Fibroblast of pulmonary artery (primary cell): ENCODE measurements around the gene RBMS3.
"Not testable (repeated sequence)": the region's sequence is repeated elsewhere in the genome, so short reads cannot be mapped to it uniquely, and the experiment has no call there.

Experiments
- DNase-seq: peaks from one replicate; pipeline ENCODE4 v3.0.0-alpha.2; 2010; ENCODE audit warnings: low read depth
- H3K4me3 ChIP-seq: replicated peaks from 2 replicates; pipeline ENCODE4 v1.5.1; 2011; ENCODE audit warnings: low read depth, mild to moderate bottlenecking, control low read depth, low read length, moderate library complexity
- TF ChIP-seq, protein P1 (sequence below): IDR thresholded peaks from 2 replicates; pipeline ENCODE4 v1.5.1; 2011; ENCODE audit warnings: mild to moderate bottlenecking, control low read depth, low read length, inconsistent platforms; ENCODE audit errors: missing control alignments

Gene RBMS3

DNA sequence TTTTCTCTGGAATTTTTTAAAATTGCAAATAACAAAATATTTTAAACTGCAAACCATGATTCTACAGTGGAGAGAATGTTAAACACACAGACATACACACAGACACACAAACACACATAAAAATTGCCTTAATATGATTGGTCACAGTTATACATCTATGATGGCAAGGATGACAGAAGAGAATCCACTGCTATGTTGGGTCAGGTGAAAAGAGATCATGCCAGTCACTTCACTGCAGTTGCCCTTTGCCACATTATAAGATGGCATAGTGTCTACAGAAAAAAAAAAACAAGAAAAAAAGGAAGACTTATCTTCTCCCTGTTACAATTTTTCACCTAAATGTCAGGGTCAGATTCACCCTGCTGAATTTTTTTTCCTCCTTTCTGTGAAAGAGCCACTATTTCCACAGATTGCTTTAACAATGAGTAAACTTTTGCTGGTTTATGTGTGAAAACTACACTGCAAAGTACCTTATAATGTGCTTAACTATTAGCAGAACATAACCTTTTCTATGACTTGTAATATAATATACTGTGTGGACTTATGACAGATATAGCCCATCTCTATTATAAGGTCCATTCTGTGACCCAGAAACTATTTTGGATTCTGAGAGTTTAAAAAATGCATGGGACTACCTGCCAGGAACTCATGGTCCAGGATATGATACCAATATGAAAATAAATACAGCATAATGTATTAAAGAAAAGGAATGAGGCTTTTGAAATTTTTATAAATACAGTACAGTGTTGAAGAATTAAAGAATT, 111.9 kb downstream of the RBMS3 start:
- TF ChIP-seq, protein P1, sequence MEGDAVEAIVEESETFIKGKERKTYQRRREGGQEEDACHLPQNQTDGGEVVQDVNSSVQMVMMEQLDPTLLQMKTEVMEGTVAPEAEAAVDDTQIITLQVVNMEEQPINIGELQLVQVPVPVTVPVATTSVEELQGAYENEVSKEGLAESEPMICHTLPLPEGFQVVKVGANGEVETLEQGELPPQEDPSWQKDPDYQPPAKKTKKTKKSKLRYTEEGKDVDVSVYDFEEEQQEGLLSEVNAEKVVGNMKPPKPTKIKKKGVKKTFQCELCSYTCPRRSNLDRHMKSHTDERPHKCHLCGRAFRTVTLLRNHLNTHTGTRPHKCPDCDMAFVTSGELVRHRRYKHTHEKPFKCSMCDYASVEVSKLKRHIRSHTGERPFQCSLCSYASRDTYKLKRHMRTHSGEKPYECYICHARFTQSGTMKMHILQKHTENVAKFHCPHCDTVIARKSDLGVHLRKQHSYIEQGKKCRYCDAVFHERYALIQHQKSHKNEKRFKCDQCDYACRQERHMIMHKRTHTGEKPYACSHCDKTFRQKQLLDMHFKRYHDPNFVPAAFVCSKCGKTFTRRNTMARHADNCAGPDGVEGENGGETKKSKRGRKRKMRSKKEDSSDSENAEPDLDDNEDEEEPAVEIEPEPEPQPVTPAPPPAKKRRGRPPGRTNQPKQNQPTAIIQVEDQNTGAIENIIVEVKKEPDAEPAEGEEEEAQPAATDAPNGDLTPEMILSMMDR = no peak
- H3K4me3 ChIP-seq = no peak overlapping the region
- no peak for DNase-seq

DNA sequence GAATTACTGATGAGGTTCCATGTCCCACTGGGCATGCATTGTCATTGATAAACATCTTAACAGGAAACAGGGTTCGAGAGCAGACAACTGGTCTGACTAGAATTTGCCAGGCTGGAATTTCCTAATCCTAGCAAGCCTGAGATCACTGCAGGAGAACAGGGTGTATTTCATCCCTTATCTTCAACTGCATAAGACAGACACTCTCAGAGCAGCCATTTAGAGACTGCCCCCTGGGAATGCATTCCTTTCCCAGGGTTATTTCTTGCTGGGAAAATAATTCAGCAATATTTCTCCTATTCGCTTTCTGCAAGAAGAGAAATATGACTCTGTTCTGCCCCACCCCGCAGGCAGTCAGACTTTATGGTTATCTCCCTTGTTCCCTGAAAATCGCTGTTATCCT, 113.1 kb downstream of the RBMS3 start:
- not testable (repeated sequence) for H3K4me3 ChIP-seq, DNase-seq

DNA sequence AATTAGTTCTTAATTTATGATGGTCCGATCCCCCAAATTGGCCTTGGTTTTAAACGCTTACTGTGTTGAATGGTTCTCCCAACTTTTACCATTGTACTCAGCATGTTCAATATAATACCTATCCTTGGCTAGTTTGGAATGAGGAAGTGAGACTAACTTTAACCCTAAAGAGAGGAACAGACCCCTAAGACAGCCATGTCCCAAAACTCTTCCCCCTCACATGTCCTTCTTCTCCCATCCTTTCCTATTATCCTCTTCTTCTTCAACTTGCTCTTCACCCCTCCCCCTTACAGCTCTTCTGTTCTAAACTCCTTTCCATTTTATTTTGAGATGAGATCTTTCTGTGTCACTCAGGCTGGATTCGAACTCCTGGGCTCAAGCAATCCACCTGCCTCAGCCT, 116.5 kb downstream of the RBMS3 start:
- no peak for DNase-seq
- TF ChIP-seq, protein P1 = no peak
- H3K4me3 ChIP-seq = no peak overlapping the region

DNA sequence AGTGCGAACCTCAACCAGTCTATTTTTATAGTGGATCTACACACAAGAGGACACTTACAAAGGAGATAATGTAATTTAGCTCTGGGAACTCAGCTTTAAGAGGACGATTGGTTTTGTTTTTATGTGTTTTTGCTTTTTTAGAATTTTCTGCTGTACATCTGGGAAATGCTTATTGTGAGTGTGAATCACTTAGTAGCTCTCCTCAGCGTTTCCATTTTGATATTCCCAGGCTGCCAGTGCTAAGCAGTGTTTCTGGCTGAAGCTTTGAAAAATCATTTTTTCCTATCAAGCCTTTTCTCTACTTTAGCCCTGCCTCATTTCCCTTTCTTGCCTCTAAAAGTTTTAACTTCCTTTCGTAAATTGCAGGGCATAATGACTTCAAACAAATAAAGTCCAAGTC, 117.9 kb downstream of the RBMS3 start:
- H3K4me3 ChIP-seq = no peak overlapping the region
- DNase-seq = no peak
- TF ChIP-seq, protein P1 = no peak

DNA sequence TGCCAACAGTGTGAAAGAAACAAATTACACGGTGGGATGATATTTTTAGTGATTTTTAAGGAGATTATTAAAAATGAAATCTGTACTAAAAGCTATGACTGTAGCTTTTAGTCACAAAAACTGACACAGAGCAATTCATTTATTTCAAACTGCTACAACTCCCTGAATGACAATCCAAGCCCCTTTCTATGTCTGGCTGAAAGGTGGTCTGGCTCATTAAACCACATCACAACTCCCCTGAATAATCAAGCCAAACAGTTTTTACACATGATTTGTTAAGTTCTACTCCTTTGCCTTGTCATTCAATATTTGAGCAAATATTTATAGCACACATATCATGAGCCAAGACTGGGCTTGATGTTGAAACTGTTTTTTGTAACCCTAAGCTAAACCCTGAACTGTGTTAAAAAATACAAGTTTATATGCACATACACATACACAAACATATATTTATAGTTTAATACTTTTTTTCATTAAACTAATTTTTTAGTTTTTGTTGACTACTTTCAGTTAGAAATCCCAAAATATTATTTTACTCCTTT, 125.5 kb downstream of the RBMS3 start:
- H3K4me3 ChIP-seq = no peak overlapping the region
- peak; percentile 29 for DNase-seq
- TF ChIP-seq, protein P1 = no peak

DNA sequence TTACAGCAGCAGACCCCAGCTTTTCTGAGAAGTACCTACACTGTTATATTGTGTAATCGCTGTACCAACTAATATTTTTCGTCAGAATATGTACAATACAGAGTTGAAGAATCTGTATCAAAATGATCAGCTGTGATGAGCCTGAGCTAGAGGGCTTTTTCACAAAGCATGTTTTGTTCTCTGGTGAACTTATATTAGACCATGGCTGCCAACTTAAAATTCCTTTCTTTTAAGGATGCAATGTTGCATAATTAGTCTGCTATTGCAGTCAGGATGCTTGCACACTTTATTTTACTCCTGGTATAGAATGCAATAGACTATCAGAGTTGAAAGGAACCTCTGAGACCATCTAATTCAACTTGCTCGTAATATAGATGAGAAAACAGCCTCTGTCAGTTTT, 127.8 kb downstream of the RBMS3 start:
- DNase-seq = peak; percentile 63
- no peak overlapping the region for H3K4me3 ChIP-seq
- TF ChIP-seq, protein P1 = no peak

DNA sequence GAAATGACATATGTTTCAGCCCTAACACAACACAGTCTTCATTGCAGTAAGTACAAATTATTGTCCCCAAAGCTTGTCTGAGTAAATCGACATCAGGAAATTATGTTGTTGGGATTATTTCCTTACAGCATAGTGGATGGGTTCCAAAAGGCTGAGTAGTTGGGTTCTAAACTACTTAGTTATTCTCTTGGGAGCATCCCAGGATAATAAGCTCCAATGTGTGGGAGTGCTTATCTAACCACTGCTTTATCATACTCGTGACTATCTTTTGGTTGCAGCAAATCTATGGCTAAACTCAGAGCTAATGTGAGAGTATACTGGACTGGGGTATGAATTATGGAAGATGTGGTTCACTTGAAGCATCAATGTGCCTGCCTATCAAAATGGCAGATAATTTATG, 128.5 kb downstream of the RBMS3 start:
- DNase-seq = peak; percentile 57
- H3K4me3 ChIP-seq = no peak overlapping the region
- TF ChIP-seq, protein P1 = no peak
